ENCODE results near the gene GJA5.

Gene GJA5

DNA sequence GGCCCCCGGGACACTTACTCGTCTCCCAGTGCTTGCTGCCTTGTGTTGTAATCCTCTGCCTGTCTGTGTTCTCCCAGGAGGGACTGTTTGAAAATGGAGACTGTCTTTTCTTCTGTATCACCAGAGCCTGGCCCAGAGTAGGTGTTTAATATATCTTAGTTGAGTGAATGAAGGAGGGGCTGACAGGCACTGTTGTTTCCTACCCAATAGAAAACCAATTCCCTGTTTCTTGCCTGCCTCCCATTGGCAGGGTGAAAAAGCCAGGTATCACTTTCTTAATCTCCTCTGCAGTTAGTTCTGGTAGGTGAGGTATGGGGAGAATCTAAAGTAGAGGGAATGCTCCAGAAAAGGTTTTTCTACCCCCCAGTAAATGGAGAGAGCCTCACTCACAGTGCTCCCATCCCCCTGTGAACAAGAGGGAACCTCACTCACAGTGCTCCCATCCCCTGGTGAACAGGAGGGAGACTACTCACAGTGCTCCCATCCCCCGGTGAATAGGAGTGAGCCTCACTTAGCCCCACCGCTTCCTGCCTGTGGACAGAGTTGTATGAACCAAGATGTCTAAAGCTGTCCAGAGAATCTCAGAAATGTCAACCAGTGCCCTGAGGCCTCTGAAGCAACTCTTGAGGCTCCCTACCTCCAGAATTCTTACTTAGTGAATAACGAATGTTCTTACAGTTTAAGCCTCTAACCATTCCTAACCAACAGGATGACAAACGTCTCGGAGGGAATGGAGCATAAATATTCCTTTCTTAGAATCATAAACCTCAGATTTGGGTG, at the start of gene GJA5:
GJA5 (minus strand) TSS at position 122 of the 780 bp plus-strand sequence. CDS start 1,364 bp downstream, outside the sequence.
- DNase-seq (ENCODE audit: low read depth), result no peak

DNA sequence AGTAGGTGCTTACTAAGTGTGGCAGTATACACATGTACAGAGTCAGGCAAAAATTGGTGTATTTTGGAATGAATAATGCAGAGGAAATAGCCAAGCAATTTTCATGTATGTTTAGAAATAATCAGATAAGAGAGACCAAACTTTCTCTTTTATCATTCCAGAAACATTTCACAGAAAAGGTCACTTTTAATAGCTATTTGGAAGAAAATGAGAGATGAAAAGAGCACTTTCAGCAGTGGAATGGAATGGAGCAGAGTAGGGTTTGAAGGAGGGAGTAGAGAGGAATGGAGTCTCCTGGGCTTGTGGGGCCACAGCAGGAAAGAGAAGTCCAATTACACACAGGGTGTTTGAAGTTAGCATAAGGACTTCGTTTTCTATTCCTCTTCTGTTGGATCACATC, 48.8 kb upstream of the GJA5 start:
- no peak for DNase-seq (ENCODE audit: low read depth)

DNA sequence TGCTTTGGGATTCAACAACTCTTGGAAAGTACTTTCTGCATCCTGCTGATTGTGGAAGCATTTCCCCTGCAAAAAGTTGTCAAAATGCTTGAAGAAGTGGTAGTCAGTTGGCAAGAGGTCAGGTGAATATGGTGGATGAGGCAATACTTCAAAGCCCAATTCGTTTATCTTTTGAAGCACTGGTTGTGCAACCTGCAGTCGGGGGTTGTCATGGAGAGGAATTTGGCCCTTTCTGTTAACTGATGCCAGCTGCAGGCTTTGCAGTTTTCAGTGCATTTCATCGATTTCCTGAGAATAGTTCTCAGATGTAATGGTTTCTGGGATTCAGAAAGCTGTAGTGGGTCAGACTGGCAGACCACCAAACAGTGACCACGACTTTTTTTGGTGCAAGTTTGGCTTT, 47.6 kb upstream of the GJA5 start:
- no peak for DNase-seq (ENCODE audit: low read depth)

DNA sequence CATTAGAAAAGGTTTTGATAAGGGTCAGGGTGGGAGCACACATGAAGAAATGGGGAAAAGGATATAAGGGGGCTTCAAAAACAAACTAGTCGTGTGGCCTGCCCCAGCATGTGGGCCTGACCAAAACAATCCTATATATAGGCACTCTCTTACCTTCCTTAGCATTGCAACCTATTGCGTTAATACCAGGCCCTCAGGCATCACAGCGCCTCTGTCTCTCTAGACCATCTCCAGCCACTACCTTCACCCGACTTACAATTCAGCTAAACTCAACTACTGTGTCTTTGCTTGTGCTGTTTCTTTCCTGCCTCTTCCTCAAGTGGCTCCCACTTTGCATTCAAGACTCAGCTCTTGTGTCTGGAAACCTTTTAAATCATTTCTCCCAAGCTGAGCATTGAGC, 47.0 kb upstream of the GJA5 start:
- DNase-seq (ENCODE audit: low read depth), result no peak

DNA sequence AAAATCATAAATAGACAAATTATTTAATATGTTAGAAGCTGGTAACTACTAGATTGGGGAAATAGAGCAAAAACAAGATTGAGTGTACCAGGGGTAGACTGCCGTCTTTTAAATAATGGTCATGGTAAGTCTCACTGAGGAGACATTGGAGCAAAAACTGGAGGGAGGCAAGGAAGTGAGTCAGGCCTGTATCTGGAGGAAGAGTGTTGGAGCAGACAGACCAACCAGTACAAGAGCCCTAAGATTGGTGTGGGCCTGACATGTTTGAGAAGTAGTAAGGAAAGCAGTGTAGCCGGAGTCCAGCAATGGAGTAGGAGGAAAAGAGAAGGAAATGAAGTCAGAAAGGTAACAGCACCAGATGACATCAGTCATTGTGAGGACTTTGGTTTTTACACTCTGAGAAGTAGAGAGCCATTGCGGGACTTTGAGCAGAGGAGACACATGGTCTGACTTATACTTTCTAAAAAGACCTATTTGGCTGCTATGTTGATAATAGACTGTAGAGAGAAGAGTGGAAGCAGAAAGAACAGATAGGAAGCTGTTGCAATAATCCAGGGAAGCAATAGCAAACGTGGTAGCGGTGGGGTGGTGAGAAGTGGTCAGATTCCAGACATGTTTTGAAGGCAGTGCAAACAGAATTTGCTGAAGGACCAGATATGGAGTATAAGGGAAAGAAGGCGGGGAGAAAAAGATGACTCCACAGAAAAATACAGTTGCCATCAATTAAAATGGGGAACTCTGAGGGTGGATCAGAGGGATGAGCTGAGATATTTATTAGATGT, 44.7 kb upstream of the GJA5 start:
- DNase-seq (ENCODE audit: low read depth), result no peak

DNA sequence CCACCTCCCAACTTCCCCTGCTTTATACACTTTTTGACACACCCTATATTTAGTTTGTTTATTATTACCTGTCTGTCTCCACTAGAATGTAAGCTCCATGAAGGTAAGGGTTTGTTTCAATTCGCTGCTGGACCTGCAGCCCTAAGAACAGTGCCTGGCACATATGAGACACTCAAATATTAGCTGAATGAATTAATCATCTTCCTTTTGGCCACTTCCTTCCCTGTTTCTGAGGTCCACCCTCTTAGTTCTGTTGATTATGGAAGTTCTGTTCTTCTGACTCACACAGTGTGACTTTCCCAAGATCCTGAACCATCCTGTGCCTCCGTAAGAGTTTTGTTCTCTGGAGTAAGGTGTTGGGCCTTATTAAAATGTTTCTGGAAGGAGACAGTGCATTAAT, 40.4 kb upstream of the GJA5 start:
- no peak for DNase-seq (ENCODE audit: low read depth)

DNA sequence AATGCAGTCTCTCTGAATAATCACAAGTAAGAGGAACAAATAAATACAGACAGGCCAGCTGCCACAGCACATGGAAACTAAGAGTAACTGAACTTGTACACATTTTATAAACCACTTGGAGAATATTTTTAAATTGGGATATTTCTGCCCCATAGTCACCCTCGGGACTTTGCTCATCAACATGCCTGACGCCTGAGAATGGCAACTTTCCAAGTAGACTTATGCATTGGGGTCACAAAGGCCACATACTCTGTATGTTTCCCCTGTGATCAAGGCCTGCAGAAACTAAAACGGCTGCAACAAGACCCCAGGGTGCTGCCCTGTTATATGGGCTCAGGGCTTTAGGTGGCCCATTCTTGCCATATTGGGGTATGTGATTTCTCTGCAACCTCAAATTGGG, 38.3 kb upstream of the GJA5 start:
- no peak for DNase-seq (ENCODE audit: low read depth)

DNA sequence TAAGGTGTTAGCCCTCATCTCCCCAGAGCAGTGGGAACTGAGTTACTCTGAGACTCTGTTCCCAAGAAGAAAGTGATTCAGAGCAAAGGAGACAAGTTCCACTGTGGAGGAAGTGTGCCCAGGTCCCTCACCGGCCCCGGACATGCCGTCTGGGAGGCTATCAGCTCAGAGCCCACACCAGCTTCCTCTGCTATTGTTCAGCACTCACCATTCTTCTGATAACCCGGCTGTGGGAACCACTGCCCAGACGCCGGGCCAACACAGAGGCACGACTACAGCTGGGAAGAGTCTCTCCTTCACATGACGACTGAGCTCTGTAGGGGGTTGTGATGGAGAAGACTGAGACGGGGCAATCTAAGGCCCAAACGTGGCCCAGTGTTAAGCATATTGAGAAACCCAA, 34.2 kb upstream of the GJA5 start:
- DNase-seq (ENCODE audit: low read depth), result no peak

DNA sequence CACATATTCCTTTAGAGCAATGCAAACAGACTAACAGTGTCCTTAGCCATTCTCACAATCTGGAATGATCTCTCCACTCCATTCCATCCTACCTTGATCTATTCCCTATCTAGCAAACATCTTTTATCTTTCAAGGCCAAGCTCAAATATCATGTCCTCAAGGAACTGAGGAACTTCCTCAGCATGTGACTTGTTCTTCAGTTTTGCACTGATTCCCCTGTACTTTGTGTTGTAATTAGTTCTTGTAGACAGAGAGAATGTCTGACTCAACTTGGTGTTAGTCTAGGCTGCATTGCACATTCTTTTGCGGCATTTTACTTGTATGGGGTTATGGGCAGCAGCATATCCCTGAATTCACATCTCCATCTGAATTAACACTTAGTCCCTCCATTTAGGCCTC, 31.5 kb upstream of the GJA5 start:
- no peak for DNase-seq (ENCODE audit: low read depth)

DNA sequence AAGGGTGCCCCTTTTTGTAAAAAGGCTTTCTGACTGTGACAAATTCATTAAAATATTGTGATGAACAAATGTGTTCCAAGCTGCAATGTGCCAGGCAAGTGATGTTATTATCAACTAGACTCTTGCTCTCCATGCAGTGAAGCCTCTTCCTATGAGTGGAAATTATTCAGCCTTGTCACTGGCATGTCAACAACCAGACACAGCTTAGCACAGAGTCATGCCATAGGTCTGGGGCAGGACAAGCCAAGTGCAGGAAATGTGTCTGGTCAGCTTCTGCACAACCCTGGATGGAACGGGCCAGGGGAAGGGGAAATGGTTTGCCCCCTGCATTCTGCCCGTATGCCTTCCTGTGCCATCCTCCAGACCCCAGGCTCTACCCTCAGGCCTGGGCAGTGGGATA, 27.4 kb upstream of the GJA5 start:
- DNase-seq (ENCODE audit: low read depth), result no peak

DNA sequence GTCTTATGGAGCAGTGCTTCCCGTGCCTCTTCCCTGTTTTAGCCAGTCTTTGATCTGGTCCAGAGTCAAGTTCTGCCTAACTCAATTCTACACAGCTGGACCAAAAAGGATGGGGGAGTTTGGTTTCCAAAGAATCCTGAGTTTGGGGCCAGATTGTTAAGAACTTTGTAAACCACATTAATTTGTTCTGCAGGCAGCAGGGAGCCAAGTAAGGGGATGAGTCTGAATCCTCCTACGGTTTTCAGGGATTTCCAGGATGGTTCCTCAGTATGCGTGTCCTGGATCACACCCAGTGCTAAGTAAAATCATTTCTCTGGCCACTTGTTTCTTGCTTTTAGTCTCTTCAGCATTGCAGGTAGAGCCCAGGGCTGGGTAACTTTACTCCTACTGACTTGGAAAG, 26.1 kb upstream of the GJA5 start:
- DNase-seq (ENCODE audit: low read depth), result no peak

DNA sequence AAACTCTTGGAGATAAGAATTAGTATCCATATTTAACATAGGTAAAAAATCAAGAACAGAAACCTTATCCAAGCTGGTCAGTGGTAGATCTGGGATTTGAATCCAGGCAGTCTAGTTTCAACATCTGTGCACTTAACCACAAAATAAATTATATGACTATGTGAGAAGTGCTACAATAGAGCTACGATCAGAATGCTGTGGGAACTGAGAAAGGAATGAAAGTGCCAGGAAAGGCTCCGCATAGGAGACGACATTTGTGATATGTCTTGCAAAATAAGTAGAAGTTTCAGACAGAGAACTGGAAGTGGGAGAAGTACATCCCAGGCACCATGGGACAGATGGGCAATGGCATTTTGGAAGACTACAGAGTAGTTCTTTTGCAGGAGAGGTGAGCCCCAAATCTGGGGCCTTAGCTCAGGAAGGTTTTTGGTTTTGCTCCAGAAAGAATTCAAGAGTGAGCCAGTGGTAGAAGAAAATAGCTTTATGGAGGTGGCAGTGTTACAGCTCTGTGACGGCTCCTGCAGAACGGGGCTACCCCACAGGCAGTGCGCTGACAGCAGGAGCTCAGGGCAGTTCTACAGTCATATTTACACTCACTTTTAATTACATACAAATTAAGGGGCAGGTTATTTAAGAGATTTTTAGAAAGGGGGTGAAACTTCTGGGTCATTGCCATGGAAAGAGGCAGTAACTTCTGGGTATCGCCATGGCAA, 25.5 kb upstream of the GJA5 start:
- DNase-seq (ENCODE audit: low read depth), result no peak

DNA sequence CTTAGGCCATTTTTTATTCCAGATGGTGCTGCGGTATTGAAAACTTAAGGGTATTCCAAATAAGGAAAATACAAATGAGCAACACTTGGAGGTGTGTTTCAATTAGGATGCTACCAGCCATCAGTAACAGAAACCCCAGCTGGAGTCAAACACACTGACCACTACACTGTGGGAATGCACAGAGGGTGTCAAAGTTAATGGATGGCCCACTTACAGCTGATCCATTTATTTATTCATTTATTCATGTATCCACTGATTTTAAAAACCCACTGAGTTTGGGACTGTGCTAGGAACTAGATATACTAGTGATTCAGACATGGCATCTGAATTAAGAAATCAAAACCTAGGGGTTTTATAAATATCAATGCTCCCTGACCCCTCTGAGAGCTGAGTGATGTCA, 24.5 kb upstream of the GJA5 start:
- no peak for DNase-seq (ENCODE audit: low read depth)

DNA sequence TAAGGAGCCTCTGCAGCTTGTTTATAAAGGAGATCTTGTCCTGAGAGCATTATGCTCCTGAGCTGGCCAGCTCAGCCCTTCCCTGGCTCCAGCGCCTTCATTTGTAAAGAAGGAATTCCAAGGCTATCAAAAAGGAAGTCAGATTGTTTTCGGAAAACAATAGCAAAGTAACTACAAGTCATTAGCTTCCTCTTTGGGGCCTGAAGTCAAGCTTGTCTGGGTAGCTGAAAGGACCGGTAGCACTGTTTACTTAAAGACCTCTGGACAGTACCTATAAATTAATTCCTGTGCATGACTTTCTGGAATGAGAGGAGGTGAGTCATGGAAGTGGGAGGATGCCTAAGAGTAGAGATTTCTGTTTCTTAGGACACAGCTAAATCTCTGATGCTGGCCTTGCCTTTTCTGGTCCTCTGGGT, 20.7 kb upstream of the GJA5 start:
- DNase-seq (ENCODE audit: low read depth), result no peak

DNA sequence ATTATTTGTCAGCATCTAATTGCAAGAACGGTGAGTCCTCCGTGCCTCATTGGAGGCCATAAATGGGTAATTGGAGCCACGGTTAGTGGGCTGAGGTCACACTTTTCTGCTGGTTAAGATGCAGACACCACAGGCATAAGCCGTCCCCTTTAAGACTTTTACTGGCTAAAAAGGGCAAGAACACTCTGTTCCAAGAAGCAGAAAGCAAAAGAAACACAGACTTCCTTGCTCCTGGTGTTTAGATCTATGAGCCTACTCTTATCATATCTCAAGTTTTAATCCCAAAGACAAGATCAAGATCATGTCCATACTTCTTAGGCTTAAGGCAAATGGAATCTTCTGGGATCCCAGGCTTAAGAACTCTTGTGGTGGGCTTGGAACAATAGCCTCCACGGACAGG, 17.3 kb upstream of the GJA5 start:
- no peak for DNase-seq (ENCODE audit: low read depth)

DNA sequence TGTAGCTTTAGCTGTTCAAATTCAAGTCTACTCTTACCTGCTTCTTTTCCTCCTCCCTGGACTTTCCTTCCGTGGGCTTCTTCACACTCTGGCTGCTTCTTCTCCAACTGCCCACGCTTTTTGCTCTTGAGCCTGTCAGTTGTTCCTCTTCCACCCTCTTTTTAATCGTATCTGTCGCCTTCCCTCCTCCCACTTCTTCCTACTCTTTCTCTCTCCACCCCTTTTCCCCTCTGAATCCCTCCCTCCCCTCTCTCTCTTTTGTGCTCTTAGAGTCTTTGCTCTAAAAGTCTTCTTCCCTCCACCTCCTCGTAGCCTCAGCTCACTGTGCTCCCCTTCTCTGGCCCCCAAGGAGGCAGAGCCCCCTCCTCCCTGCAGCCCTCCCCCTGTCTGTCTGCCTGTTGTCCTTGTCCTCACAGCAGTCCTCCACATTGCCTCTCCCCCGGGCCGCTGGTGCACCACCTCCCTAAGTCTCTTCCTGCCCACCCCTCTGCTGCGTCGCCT, 12.9 kb upstream of the GJA5 start:
- no peak for DNase-seq (ENCODE audit: low read depth)

DNA sequence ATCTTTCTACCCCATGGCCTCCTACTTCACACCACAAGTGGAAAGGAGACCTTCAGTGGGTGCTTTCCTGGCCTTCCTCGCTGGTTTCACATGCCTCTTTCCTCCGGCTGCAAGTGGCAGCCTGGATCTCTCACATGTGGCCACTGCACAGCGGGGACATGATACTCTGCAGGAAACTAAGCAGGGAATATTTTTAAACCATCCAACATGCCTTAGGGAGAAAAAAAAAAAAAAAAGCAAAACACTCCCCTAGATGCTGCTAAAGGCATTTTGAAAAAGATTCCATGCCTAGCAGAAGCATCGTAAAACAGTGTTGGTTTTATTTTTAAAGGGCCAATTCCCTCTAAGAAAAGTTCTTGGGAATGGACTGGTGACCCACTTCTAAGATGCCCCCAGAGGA, 12.2 kb upstream of the GJA5 start:
- no peak for DNase-seq (ENCODE audit: low read depth)

DNA sequence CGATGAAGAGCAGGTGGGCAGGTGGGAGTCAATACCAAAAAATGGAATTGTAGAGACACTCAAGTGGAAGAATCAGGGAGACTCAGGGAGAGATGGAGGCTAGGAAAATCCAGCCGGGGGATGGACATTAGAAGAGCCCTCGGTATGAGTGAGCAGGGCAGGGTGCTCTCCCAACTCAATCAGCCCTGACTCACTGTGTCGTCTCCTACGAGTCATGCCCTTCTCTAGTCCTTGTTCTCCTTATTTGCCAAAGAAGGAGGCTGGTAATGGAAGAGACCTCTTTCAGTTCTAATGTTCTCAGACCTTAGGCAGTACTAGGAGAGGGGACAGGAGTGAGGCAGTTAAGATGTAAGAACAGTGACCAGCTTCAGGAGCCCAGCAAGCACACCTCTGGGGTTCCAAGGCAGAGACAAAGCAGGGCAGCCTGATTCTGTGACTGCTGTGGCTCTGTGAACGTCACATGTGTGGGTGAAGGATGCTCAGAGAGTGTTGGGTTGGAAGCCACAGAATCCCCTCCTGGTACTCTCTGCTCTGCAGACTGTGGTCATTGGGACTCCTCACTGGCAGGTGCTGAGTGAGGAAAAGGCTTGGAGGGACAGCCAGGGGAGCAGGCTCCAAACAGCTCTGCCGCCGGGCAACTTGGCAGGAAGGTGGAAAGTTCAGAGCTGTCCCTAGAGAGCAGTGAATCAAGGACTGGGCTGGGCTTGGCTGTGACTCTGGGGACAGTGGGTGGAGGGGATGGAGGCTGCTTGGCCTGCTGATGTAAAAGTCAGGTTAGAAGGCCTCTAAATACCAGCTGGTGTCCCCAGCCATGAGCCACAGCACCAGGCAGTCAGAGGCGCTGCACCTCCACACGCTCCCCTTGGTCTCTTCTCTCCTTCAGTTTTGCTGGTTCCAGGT, 11.1 kb upstream of the GJA5 start:
- DNase-seq (ENCODE audit: low read depth), result peak; percentile 43

DNA sequence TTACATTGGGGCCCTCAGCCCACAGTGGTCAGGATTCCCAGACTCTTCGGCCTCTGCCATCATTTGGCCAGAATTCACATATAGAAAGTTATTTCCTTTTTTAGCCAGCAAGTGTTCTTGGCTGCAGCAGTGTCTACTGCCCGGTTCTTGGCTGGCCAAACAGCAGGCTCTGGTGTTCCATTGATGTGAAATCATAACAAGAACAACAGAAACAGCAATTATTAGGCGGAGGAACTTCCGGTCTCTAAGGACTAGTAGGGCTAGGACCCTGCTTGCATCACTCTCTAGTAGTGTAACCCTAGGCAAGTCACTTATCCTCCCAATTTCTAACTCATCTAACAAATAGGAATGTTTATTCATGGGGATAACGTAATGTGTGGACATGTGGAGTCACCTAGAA, 8.7 kb upstream of the GJA5 start:
- no peak for DNase-seq (ENCODE audit: low read depth)

DNA sequence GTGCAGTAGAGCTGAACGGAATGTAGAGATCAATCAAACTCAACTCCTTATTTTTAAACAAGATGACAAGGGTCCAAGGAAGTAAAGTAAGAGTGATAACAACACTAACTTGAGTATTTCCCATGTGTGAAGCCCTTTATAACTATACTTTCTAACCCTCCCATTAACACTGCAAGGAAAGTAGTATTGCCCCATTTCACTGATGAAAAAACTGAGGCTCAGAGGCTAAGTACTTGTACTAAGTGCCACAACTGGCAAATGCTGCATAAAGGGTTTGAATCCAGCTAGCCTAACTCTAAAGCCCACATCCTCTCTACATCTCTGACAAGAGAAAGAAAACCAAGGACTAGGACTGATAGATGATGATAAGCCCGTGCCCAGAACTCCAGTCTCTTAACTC, 8.2 kb upstream of the GJA5 start:
- DNase-seq (ENCODE audit: low read depth), result no peak

DNA sequence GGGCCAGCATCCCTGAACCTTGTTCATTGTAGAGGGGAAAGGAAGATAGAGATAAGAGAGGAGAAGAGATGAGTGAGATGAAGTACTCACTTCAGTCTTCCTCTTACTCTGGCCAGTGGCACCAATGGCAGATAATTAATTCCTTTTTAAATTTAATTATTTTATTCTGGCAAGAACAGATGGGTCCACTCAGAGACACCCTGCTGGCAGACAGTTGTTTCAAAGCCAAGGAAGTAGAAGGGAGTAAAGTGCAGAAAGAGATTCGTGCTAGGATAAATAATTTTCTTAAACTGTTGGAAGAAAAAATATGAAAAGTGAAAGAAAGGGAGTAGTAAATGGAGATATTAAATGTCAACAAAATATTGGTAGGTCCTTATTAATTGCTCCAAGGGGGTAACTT, 7.7 kb upstream of the GJA5 start:
- no peak for DNase-seq (ENCODE audit: low read depth)
